Measurements from ENCODE around the gene TMEM253.

Gene TMEM253

GRCh38 chr14:21100931-21101330, at the start of gene TMEM253:
Gene TMEM253, plus strand, starts transcription at chr14:21101066. Its CDS starts 278 bp downstream, at chr14:21101344.
- H3K27me3 ChIP-seq (ENCODE audit: insufficient read depth, low read length) = no peaks in the 10 kb centered on the region
- peak within 1 kb of the TSS; percentile 100; the same call in 1 of the 2 replicates for H3K9ac ChIP-seq (ENCODE audit: low read depth, low read length)
- H3K4me1 ChIP-seq (ENCODE audit: insufficient read depth, low read length) = peaks cover 44% of the 10 kb centered on the region
- no peak within 1 kb of the TSS; the same call in 1 of the 2 replicates for H3K4me3 ChIP-seq (ENCODE audit: low read length)
- no peaks in the 10 kb centered on the region for H3K36me3 ChIP-seq (ENCODE audit: insufficient read depth, low read depth, low read length)
- H3K27ac ChIP-seq (ENCODE audit: low read length) = no peak within 1 kb of the TSS
- no peaks in the 10 kb centered on the region for H3K9me3 ChIP-seq (ENCODE audit: insufficient read depth, low read depth, low read length)

- no peaks in the 10 kb centered on the region for H3K4me1 ChIP-seq (ENCODE audit: insufficient read depth, low read length)
- no peaks in the 10 kb centered on the region for H3K27me3 ChIP-seq (ENCODE audit: insufficient read depth, low read length)
- no peak overlapping the region for H3K4me3 ChIP-seq (ENCODE audit: low read length)
- H3K36me3 ChIP-seq (ENCODE audit: insufficient read depth, low read depth, low read length) = no peaks in the 10 kb centered on the region
- H3K9ac ChIP-seq (ENCODE audit: low read depth, low read length) = no peak overlapping the region
- no peak overlapping the region for H3K27ac ChIP-seq (ENCODE audit: low read length)
- no peaks in the 10 kb centered on the region for H3K9me3 ChIP-seq (ENCODE audit: insufficient read depth, low read depth, low read length)
Measured at GRCh38 chr14:21053184-21054122, 47.4 kb upstream of the TMEM253 start.

- H3K27me3 ChIP-seq (ENCODE audit: insufficient read depth, low read length) = no peaks in the 10 kb centered on the region
- H3K9ac ChIP-seq (ENCODE audit: low read depth, low read length) = no peak overlapping the region
- H3K9me3 ChIP-seq (ENCODE audit: insufficient read depth, low read depth, low read length) = no peaks in the 10 kb centered on the region
- H3K36me3 ChIP-seq (ENCODE audit: insufficient read depth, low read depth, low read length) = no peaks in the 10 kb centered on the region
- no peak overlapping the region for H3K27ac ChIP-seq (ENCODE audit: low read length)
- no peak overlapping the region for H3K4me3 ChIP-seq (ENCODE audit: low read length)
- H3K4me1 ChIP-seq (ENCODE audit: insufficient read depth, low read length) = no peaks in the 10 kb centered on the region
Measured at GRCh38 chr14:21054123-21054767, 46.6 kb upstream of the TMEM253 start.

GRCh38 chr14:21054768-21055145, 46.1 kb upstream of the TMEM253 start:
- H3K4me1 ChIP-seq (ENCODE audit: insufficient read depth, low read length) = no peaks in the 10 kb centered on the region
- H3K9ac ChIP-seq (ENCODE audit: low read depth, low read length) = no peak overlapping the region
- no peaks in the 10 kb centered on the region for H3K27me3 ChIP-seq (ENCODE audit: insufficient read depth, low read length)
- H3K9me3 ChIP-seq (ENCODE audit: insufficient read depth, low read depth, low read length) = no peaks in the 10 kb centered on the region
- H3K4me3 ChIP-seq (ENCODE audit: low read length) = no peak overlapping the region
- H3K36me3 ChIP-seq (ENCODE audit: insufficient read depth, low read depth, low read length) = no peaks in the 10 kb centered on the region
- H3K27ac ChIP-seq (ENCODE audit: low read length) = no peak overlapping the region

GRCh38 chr14:21055432-21056117, 45.3 kb upstream of the TMEM253 start:
- Histone ChIP-seq H3K9ac (ENCODE audit: low read depth, low read length) (no peak overlapping the region), H3K27ac (ENCODE audit: low read length) (no peak overlapping the region), H3K4me1 (ENCODE audit: insufficient read depth, low read length) (no peaks in the 10 kb centered on the region), H3K9me3 (ENCODE audit: insufficient read depth, low read depth, low read length) (no peaks in the 10 kb centered on the region), H3K4me3 (ENCODE audit: low read length) (no peak overlapping the region), H3K27me3 (ENCODE audit: insufficient read depth, low read length) (no peaks in the 10 kb centered on the region), H3K36me3 (ENCODE audit: insufficient read depth, low read depth, low read length) (no peaks in the 10 kb centered on the region)

- Histone ChIP-seq H3K27me3 (ENCODE audit: insufficient read depth, low read length) (no peaks in the 10 kb centered on the region), H3K4me3 (ENCODE audit: low read length) (no peak overlapping the region), H3K9ac (ENCODE audit: low read depth, low read length) (no peak overlapping the region), H3K4me1 (ENCODE audit: insufficient read depth, low read length) (no peaks in the 10 kb centered on the region), H3K27ac (ENCODE audit: low read length) (no peak overlapping the region), H3K36me3 (ENCODE audit: insufficient read depth, low read depth, low read length) (no peaks in the 10 kb centered on the region), H3K9me3 (ENCODE audit: insufficient read depth, low read depth, low read length) (no peaks in the 10 kb centered on the region)
Measured at GRCh38 chr14:21056520-21057163, 44.2 kb upstream of the TMEM253 start.

GRCh38 chr14:21057803-21058675, 42.8 kb upstream of the TMEM253 start, which contains the start of gene RNASE8:
Gene RNASE8, plus strand, starts transcription at chr14:21057822. Its CDS starts 71 bp downstream, at chr14:21057893.
- Histone ChIP-seq H3K36me3 (ENCODE audit: insufficient read depth, low read depth, low read length) (no peaks in the 10 kb centered on the region), H3K4me3 (ENCODE audit: low read length) (no peak within 1 kb of the TSS), H3K9ac (ENCODE audit: low read depth, low read length) (no peak within 1 kb of the TSS), H3K27me3 (ENCODE audit: insufficient read depth, low read length) (no peaks in the 10 kb centered on the region), H3K9me3 (ENCODE audit: insufficient read depth, low read depth, low read length) (no peaks in the 10 kb centered on the region), H3K27ac (ENCODE audit: low read length) (no peak within 1 kb of the TSS), H3K4me1 (ENCODE audit: insufficient read depth, low read length) (no peaks in the 10 kb centered on the region)

GRCh38 chr14:21058903-21059302, 42.0 kb upstream of the TMEM253 start:
- Histone ChIP-seq H3K36me3 (ENCODE audit: insufficient read depth, low read depth, low read length) (no peaks in the 10 kb centered on the region), H3K9ac (ENCODE audit: low read depth, low read length) (no peak overlapping the region), H3K4me3 (ENCODE audit: low read length) (no peak overlapping the region), H3K4me1 (ENCODE audit: insufficient read depth, low read length) (peaks cover 7% of the 10 kb centered on the region; the same call in 1 of the 2 replicates), H3K27me3 (ENCODE audit: insufficient read depth, low read length) (no peaks in the 10 kb centered on the region), H3K9me3 (ENCODE audit: insufficient read depth, low read depth, low read length) (no peaks in the 10 kb centered on the region), H3K27ac (ENCODE audit: low read length) (no peak overlapping the region)

- H3K9ac ChIP-seq (ENCODE audit: low read depth, low read length) = no peak overlapping the region
- no peak overlapping the region for H3K4me3 ChIP-seq (ENCODE audit: low read length)
- peaks cover 8% of the 10 kb centered on the region; the same call in 1 of the 2 replicates for H3K4me1 ChIP-seq (ENCODE audit: insufficient read depth, low read length)
- H3K27ac ChIP-seq (ENCODE audit: low read length) = no peak overlapping the region
- no peaks in the 10 kb centered on the region for H3K36me3 ChIP-seq (ENCODE audit: insufficient read depth, low read depth, low read length)
- no peaks in the 10 kb centered on the region for H3K9me3 ChIP-seq (ENCODE audit: insufficient read depth, low read depth, low read length)
- H3K27me3 ChIP-seq (ENCODE audit: insufficient read depth, low read length) = no peaks in the 10 kb centered on the region
Measured at GRCh38 chr14:21059842-21060613, 40.8 kb upstream of the TMEM253 start.

- H3K4me1 ChIP-seq (ENCODE audit: insufficient read depth, low read length) = peaks cover 8% of the 10 kb centered on the region; the same call in 1 of the 2 replicates
- H3K27me3 ChIP-seq (ENCODE audit: insufficient read depth, low read length) = no peaks in the 10 kb centered on the region
- H3K27ac ChIP-seq (ENCODE audit: low read length) = no peak overlapping the region
- H3K9me3 ChIP-seq (ENCODE audit: insufficient read depth, low read depth, low read length) = no peaks in the 10 kb centered on the region
- H3K9ac ChIP-seq (ENCODE audit: low read depth, low read length) = no peak overlapping the region
- no peaks in the 10 kb centered on the region for H3K36me3 ChIP-seq (ENCODE audit: insufficient read depth, low read depth, low read length)
- no peak overlapping the region for H3K4me3 ChIP-seq (ENCODE audit: low read length)
Measured at GRCh38 chr14:21060614-21061346, 40.1 kb upstream of the TMEM253 start.

Measured in iPS-20b (cell line).